OCI-LY1 (cell line): ENCODE data around the gene LARP6.

Experiments
- H2AFZ ChIP-seq: fragments of 200-600 bp; sonication (generic), shearing (Covaris generic); 2 replicates; pipeline ENCODE4 v1.6.0; 2014; ENCODE audit warnings: antibody characterized with exemption, mild to moderate bottlenecking, low read length
- H3F3A ChIP-seq: fragments of 200-600 bp; sonication (generic), shearing (Covaris generic); 2 replicates; pipeline ENCODE4 v1.6.0; 2014; ENCODE audit warnings: mild to moderate bottlenecking, antibody characterized with exemption, low read length, moderate library complexity; ENCODE audit not compliant: insufficient read depth
- H3K27ac ChIP-seq: fragments of 200-600 bp; sonication (generic); 2 replicates; pipeline ENCODE4 v1.5.1; 2014; ENCODE audit warnings: low read length, mixed run types, mild to moderate bottlenecking, low read depth; ENCODE audit not compliant: poor library complexity, severe bottlenecking
- H3K27me3 ChIP-seq: fragments of 200-600 bp; sonication (generic); 2 replicates; pipeline ENCODE4 v1.6.0; 2014; ENCODE audit warnings: antibody characterized with exemption, mild to moderate bottlenecking, low read length, moderate library complexity; ENCODE audit not compliant: insufficient read depth
- H3K36me3 ChIP-seq: fragments of 200-600 bp; sonication (generic); 2 replicates; pipeline ENCODE4 v1.6.1; 2014; ENCODE audit warnings: mild to moderate bottlenecking, antibody characterized with exemption, low read length, moderate library complexity, mixed read lengths; ENCODE audit not compliant: insufficient read depth
- H3K4me1 ChIP-seq: fragments of 200-600 bp; sonication (generic); 2 replicates; pipeline ENCODE4 v1.5.1; 2014; ENCODE audit warnings: mild to moderate bottlenecking, low read length, moderate library complexity; ENCODE audit not compliant: insufficient read depth, severe bottlenecking
- H3K4me2 ChIP-seq: fragments of 200-600 bp; sonication (generic), shearing (Covaris generic); 2 replicates; pipeline ENCODE4 v1.6.1; 2014; ENCODE audit warnings: low read length
- H3K4me3 ChIP-seq: fragments of 200-600 bp; sonication (generic); 2 replicates; pipeline ENCODE4 v1.5.1; 2014; ENCODE audit warnings: low read length, low read depth, mild to moderate bottlenecking, mixed read lengths; ENCODE audit not compliant: poor library complexity, severe bottlenecking
- H3K79me2 ChIP-seq: fragments of 200-600 bp; shearing (Covaris generic); 2 replicates; pipeline ENCODE4 v1.6.1; 2016; ENCODE audit warnings: mixed run types, low read length, mixed read lengths; ENCODE audit not compliant: insufficient read depth
- H3K9ac ChIP-seq: fragments of 200-600 bp; sonication (generic), shearing (Covaris generic); 2 replicates; pipeline ENCODE4 v1.6.1; 2014; ENCODE audit warnings: mild to moderate bottlenecking, low read length, mixed read lengths
- H3K9me2 ChIP-seq: fragments of 200-600 bp; sonication (generic), shearing (Covaris generic); 2 replicates; pipeline ENCODE4 v1.6.1; 2014; ENCODE audit warnings: low read depth, mild to moderate bottlenecking, low read length, mixed read lengths
- H3K9me3 ChIP-seq: fragments of 200-600 bp; shearing (Covaris generic); 2 replicates; pipeline ENCODE4 v1.6.1; 2014; ENCODE audit warnings: low read length, mixed read lengths
- H4K20me1 ChIP-seq: fragments of 200-600 bp; sonication (generic), shearing (Covaris generic); 2 replicates; pipeline ENCODE4 v1.6.0; 2016; ENCODE audit warnings: mild to moderate bottlenecking, low read length; ENCODE audit not compliant: insufficient read depth
- CTCF ChIP-seq: fragments of 200-600 bp; sonication (generic), shearing (Covaris generic); IDR thresholded peaks from 2 replicates; pipeline ENCODE4 v1.5.1; 2017; ENCODE audit warnings: mild to moderate bottlenecking, antibody characterized with exemption, low read length, moderate library complexity, mixed read lengths
- EZH2 ChIP-seq: fragments of 200-600 bp; sonication (generic), shearing (Covaris generic); IDR thresholded peaks from 2 replicates; pipeline ENCODE4 v1.8.0; 2017; ENCODE audit warnings: borderline replicate concordance, mixed run types, mild to moderate bottlenecking, antibody characterized with exemption, low read length, moderate library complexity, mixed read lengths

The LARP6 gene

GRCh38 chr15:70853973-70854665 is at the start of gene LARP6:
TSS of gene LARP6 (minus strand) at chr15:70854157. CDS start at chr15:70854088, 69 bp downstream.
- H3K4me3 ChIP-seq: no peak within 1 kb of the TSS

GRCh38 chr15:70902107-70902506 is 48.1 kb upstream of the LARP6 start:
- Histone ChIP-seq H2AFZ (no peak overlapping the region), H3K27ac (no peak overlapping the region), H3K9me3 (no peaks in the 10 kb centered on the region), H3K4me3 (no peak overlapping the region), H3K9me2 (no peaks in the 10 kb centered on the region), H3K27me3 (no peaks in the 10 kb centered on the region), H4K20me1 (no peaks in the 10 kb centered on the region), H3K9ac (no peak overlapping the region), H3F3A (no peaks in the 10 kb centered on the region), H3K36me3 (no peaks in the 10 kb centered on the region), H3K79me2 (no peaks in the 10 kb centered on the region), H3K4me2 (no peak overlapping the region), H3K4me1 (no peaks in the 10 kb centered on the region)
- TF ChIP-seq EZH2: no peak
- no peak for TF ChIP-seq CTCF

More at GRCh38 chr15:70853973-70854665, at the start of gene LARP6:
- no peak within 1 kb of the TSS for H2AFZ ChIP-seq
- no peaks in the 10 kb centered on the region for H3K9me2 ChIP-seq
- no peaks in the 10 kb centered on the region for H3K9me3 ChIP-seq
- H3K79me2 ChIP-seq: no peaks in the 10 kb centered on the region
- H3K36me3 ChIP-seq: no peaks in the 10 kb centered on the region
- H4K20me1 ChIP-seq: no peaks in the 10 kb centered on the region
- no peak within 1 kb of the TSS for H3K27ac ChIP-seq
- no peak within 1 kb of the TSS for H3K4me2 ChIP-seq
- no peak for TF ChIP-seq CTCF
- TF ChIP-seq EZH2: no peak
- no peak within 1 kb of the TSS for H3K9ac ChIP-seq
- H3K27me3 ChIP-seq: no peaks in the 10 kb centered on the region
- no peaks in the 10 kb centered on the region for H3K4me1 ChIP-seq
- no peaks in the 10 kb centered on the region for H3F3A ChIP-seq

- Histone ChIP-seq H3K79me2 (no peaks in the 10 kb centered on the region), H4K20me1 (no peaks in the 10 kb centered on the region), H3K4me2 (no peak overlapping the region), H2AFZ (no peak overlapping the region), H3K27me3 (no peaks in the 10 kb centered on the region), H3K36me3 (no peaks in the 10 kb centered on the region), H3K9me3 (no peaks in the 10 kb centered on the region), H3K27ac (no peak overlapping the region), H3F3A (no peaks in the 10 kb centered on the region), H3K4me1 (no peaks in the 10 kb centered on the region), H3K9me2 (no peaks in the 10 kb centered on the region), H3K4me3 (no peak overlapping the region), H3K9ac (no peak overlapping the region)
- TF ChIP-seq EZH2 (no peak), CTCF (no peak)
Measured at GRCh38 chr15:70892912-70893560, 39.1 kb upstream of the LARP6 start.
